Keratinocyte (primary cell): ENCODE results near the gene TOMT.

Experiments used
- EZH2 ChIP-seq: IDR thresholded peaks from one replicate; pipeline ENCODE4 v1.6.1; 2012; ENCODE audit warnings: inconsistent platforms, mild to moderate bottlenecking, low read length, moderate library complexity
- TF ChIP-seq, protein P1 (sequence below), 3 experiments: IDR thresholded peaks in 1 of 3; conservative IDR thresholded peaks in 1 of 3; optimal IDR thresholded peaks in 1 of 3; 2 replicates in 2 of 3; 3 replicates in 1 of 3; pipeline versions ENCODE3 to v1.5.1; 2011; ENCODE audit warnings: low read length in 3 of 3, mild to moderate bottlenecking in 3 of 3, moderate library complexity in 2 of 3, control low read depth in 1 of 3, inconsistent platforms in 1 of 3; ENCODE audit not compliant: insufficient read depth in 2 of 3; ENCODE audit errors: extremely low read depth in 1 of 3

DNA sequence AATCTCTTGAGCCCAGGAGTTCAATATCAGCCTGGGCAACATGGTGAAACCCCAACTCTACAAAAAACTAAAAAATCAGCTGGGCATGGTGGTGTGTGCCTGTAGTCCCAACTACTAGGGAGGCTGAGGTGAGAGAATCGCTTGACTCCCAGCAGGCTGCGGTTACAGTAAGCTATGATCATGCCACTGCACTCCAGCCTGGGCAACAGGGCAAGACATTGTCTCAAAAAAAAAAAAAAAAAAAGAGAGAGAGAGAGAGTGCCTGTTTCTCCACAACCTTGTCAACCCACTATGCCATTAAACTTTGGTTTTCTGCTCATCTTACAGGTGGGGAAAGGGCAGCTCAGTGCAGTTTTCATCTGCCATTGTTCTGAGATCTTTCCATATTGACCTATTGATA lies 34.9 kb downstream of the TOMT start:
- TF ChIP-seq, protein P1, sequence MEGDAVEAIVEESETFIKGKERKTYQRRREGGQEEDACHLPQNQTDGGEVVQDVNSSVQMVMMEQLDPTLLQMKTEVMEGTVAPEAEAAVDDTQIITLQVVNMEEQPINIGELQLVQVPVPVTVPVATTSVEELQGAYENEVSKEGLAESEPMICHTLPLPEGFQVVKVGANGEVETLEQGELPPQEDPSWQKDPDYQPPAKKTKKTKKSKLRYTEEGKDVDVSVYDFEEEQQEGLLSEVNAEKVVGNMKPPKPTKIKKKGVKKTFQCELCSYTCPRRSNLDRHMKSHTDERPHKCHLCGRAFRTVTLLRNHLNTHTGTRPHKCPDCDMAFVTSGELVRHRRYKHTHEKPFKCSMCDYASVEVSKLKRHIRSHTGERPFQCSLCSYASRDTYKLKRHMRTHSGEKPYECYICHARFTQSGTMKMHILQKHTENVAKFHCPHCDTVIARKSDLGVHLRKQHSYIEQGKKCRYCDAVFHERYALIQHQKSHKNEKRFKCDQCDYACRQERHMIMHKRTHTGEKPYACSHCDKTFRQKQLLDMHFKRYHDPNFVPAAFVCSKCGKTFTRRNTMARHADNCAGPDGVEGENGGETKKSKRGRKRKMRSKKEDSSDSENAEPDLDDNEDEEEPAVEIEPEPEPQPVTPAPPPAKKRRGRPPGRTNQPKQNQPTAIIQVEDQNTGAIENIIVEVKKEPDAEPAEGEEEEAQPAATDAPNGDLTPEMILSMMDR (optimal IDR thresholded peaks at IDR 0.05 in 1 of 3, IDR thresholded peaks at IDR 0.05 in 1 of 3, conservative IDR thresholded peaks at IDR 0.05 in 1 of 3; ENCODE audit: extremely low read depth in 1 of 3, insufficient read depth in 2 of 3, low read length in 3 of 3): no peak
- no peak for TF ChIP-seq EZH2
